DLD1 (cell line): ENCODE data around the gene HOXD4.

Source experiments
- in situ Hi-C: cut with HindIII; loops from 2 replicates; pipeline ENCODE4 v1.10.0; 2017; ENCODE audit warnings: low sequenced_read_pairs

The HOXD4 gene

DNA sequence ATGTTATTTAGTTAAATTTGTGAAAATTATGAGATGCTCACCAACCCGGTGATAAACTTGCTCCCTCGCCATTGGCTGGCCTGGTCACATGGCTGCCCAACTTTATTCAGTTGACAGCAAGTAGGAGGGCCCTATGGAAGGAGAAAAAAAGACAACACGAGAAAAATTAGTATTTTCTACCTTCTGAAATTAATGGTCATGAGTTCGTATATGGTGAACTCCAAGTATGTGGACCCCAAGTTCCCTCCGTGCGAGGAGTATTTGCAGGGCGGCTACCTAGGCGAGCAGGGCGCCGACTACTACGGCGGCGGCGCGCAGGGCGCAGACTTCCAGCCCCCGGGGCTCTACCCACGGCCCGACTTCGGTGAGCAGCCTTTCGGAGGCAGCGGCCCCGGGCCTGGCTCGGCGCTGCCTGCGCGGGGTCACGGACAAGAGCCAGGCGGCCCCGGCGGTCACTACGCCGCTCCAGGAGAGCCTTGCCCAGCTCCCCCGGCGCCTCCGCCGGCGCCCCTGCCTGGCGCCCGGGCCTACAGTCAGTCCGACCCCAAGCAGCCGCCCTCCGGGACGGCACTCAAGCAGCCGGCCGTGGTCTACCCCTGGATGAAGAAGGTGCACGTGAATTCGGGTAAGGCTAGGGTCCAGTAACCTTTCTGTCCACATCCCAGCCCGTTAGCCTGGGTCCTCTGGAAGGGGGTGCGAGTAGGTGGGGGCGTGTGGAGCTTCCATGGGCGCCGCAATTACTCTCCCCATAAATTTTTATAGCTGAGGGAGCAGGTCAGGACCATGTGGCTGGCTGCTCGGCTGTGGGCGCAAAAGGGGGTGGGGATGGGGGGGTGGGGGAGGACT is at the start of gene HOXD4:
Gene HOXD4 (plus strand): TSS at position 109 of the 846 bp plus-strand sequence. CDS start 84 bp downstream, at position 193.
- in situ Hi-C loops = no loop called here

DNA sequence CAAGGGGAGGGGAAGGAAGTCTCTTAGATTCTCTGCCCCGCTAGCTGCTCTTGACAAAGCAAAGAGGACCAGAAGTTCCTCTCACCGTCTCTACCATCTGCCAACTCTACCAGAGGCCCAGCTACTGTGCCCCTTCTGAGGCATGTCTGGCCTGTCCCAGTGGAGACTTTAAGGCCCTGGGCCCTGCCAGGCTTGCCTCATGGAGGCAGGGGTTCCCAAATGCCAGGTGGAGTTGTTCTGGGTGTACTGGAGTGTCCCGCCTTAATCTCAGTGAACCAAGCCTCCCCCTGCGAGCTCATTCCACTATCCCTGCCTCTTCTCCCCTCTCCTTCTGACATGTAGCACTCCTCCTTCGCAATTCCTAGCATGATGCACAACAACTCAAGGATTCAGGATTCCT is 49.5 kb upstream of the HOXD4 start:
- in situ Hi-C loops = no loop called here

DNA sequence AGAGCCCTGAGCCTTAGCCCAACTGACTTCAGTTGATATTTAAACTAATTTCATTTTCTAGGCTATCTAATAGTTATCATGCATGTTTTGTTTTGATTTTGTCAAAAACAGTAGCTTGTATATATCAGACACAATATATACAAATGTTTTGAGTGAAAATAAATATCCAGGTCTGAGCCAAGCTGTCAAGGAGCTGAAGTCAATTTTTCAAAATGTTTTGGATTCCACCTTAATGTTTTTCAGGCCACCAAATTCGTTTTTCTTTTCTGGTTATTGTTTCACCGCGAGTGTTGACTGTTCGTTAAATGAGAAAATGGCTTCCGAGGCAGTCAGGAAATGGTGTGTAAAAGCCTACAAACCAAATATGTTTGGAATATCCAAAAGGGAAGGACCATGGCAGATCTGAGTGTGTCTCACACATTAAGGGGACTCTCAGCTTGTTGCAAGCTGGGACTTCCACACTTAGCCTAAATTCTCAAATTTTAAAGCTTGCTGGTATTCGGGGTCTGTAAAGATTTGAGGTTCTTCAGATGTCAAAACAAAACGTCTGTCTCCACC is 49.0 kb upstream of the HOXD4 start:
- in situ Hi-C loops = no loop called here

GRCh38 chr2:176103194-176103593 is 48.2 kb upstream of the HOXD4 start:
- in situ Hi-C loops = no loop called here

- in situ Hi-C loops = no loop called here
Measured at GRCh38 chr2:176103742-176104315, 47.5 kb upstream of the HOXD4 start.

DNA sequence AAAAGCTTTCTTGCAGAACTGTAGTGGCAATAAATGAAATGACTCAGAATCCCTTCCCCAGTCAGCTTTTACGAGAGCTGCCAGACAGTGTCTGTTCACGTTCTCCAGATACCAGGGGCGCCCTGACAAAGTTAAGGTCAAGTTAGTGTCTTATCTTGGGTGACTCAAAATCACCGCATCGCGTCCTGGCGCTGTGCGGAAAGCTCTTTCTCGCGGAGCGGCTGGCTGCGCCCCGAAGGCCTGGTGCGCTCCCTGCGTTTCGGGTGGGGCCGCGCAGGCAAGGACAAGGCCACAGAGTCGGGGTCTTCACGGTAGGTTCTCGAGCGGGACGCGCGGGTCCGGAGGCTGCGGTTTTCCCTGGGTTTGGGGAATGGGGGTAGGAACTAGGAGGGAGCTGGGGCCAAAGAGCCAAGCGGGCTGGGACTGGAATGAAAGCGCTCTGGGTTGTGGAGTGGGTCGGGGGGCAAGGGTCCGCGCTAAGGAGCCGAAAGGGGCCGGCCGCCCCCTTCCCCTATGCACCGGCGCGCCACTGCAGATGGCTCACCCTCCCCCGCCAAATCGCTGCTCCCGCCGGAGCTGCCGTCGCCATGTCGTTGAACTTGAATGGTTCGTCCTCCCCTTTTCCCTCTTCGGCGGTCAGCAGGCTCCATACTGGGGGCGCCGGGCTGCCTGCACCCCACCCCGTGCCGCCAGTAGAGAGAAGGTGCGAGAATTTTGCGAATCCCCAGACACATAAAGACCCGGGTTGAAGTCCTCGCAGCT is 46.9 kb upstream of the HOXD4 start:
- in situ Hi-C loops = no loop called here

DNA sequence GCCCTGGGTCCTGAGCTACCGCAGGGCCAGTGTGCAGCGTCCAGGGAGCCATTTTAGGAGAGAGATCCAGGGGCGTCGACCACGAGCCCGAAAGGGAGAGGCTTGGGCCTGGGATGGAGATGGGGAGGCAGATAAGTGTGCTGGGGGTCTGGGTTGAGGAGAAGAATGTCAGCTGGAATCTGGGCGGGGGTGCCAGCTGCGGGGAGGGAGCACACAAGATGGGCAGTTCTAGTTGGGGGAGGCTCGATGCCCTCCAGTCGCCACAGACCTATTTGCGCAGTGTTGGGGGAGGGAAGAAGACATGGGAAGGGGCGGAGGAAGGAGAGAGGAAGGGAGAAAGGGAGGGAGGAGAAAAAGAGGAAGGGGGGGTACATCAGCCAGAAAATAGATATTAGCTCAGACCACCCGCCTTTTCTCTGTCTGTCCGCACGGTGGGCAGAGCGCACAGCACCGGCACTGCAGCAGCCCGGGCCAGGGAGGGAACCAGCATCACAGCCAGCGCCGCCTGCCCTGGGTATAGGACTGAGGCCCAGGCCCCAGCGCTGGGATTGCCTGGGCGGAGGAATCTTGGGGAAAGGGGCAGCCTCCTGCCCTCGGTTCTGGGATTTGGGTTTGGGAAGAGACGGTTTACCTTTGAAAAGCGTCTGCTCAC is 46.1 kb upstream of the HOXD4 start:
- in situ Hi-C loops = no loop called here

DNA sequence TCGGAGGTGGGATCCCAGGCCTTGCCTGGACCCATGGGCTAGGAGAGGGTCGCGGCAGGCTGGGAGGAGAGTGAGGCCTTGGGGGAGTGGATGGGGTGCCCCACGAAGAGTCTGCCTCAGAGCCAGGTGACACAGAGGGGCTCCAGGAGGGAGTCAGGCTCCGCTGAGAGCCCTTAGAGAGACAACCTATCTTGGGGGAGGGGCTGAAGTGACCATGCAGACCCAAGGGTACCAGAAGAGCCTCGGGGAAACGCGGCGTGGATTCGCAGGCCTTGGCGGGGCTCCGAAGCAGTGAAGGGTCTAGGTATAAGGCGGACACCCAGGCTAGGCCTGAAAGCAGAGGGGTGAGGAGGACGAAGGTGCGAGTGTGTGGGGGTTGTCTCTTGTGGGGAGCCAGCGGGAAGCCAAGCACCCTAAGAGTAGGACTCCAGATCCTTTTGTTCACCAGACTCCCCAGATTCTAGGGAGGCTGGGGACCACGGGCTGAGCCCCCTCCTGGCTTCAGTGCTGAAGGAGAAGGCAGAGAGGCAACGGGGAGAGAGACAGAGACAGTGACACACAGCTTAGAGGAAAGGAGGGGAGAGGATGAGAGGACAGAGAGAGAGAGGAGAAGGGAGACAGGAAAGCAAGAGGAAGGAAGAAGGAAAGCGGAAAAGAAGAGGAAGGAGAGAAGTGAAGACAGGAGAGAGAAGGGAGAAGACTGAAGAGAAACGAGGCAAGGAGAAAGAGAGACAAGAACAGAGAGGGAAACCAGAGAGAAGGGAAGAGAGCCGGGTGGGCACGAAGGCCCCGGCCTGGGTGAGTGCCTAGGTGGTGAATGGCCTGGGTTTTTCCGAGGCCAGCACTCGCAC is 45.4 kb upstream of the HOXD4 start:
- in situ Hi-C loops = no loop called here

GRCh38 chr2:176106581-176107539 is 44.5 kb upstream of the HOXD4 start, which contains the start of gene HOXD11:
TSS of gene HOXD11 (plus strand) at chr2:176107280. CDS start at chr2:176107356, 76 bp downstream.
- in situ Hi-C loops = no loop called here

- in situ Hi-C loops = no loop called here
Measured at GRCh38 chr2:176107731-176108181, 43.6 kb upstream of the HOXD4 start.

DNA sequence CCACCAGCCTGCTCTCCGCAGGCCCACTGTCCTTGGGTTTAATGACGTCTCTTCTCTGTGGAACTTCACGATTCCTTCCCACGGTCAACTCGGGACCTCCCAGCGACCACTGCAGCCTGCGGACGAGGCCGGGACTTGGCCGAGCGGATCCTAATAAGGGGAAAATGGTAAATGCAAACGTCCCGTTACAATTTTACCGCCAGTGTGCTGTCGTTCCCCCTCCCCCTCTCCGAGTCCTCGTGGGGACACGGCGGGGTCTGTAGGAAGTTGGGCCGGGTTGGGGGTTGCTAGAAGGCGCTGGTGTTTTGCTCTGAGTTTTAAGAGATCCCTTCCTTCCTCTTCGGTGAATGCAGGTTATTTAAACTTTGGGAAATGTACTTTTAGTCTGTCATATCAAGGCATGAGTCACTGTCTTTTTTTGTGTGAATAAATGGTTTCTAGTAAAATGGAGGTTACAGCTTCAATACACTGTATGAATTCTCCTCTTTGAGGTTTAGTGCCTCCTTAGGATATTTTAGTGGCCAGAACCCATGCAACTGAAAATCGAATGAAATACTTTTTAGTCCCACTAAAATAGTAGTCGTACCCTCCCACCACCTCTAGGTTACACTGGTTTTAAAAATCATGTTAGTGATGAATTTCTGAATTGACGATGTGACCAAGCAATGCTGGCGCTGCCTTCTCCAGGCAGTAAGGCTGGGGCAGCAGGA is 42.0 kb upstream of the HOXD4 start:
- in situ Hi-C loops = no loop called here

- in situ Hi-C loops = no loop called here
Measured at GRCh38 chr2:176109946-176110345, 41.4 kb upstream of the HOXD4 start.

GRCh38 chr2:176110415-176111308 is 40.7 kb upstream of the HOXD4 start:
- in situ Hi-C loops = no loop called here

- in situ Hi-C loops = no loop called here
Measured at GRCh38 chr2:176111309-176111663, 40.1 kb upstream of the HOXD4 start.

DNA sequence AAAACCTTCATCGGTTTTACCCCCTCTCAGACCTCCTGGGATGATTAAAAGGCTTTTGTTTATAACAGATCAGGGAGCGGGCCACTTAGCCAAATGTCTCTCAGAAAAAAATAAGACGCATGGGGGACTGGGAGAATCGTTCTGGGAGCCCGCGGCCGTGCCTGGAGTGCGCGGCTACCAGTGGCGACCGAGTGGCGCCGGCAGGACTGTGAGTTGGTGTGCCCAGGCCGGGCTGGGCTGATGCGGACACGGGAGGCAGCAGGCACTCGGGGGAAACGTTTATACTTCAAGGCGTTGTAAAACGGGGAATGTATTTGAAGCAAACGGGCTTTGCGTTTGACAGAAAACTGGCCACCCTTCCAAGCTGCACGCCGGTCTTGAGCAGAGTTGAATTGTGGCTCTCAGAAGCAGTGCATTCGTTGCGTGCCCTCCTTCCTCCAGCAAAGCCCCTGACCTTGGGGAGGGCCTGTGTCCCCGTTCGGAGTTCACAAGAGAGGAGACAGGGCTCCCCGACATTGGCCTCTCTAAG is 39.4 kb upstream of the HOXD4 start:
- in situ Hi-C loops = no loop called here

DNA sequence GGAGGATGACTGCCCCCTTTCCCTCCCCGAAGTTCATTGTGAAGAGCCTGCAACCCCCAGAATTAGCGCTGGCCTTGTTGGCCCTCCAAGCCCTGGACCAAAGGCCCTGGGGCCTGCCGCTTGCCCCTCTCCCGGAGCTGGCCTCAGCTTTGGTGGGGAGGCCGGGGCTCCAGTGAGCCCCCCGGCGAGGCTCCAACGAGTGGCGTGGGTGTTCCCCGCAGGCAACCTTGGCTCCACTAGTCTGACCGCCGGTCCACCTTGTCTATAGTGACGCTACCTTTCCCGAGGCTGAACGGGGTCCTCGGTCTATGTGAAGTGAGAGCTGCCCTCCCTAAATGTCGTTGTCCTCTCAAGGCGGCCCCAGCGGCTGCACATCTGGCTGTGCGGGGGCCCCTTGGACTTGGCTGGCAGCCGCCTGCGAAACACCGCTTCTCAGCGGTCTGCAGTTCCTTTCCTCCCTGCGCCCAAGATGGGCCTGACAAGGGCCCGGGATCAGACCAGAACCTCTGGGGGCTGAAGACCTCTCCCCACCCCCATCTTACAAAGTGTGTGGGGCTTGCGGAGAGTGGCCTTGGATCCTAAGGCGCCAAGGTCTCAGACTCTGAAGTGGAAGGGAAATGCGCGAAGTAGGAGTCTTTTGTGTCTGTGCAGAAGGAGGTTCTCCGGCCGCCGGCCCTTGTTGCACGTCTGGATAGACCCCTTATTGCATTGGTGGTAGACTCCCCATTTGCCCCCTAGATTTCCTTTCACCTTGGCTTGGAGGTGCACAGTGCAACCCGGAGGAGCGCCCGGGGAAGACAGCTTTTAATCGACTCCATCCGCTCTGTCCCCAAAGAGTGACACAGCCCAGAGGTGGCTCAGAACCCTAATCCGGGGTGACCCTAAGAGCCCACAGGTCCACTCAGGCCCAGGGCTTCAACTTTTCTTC is 38.7 kb upstream of the HOXD4 start:
- in situ Hi-C loops = no loop called here
